Measurements from ENCODE around the gene COQ5. TPM values are rescaled to one million over a fixed set of nuclear protein-coding genes. Genes with fewer than 3 reads are reported as not detected.
"Not testable (repeated sequence)": the region's sequence is repeated elsewhere in the genome, so short reads cannot be mapped to it uniquely, and the experiment has no call there.

Gene COQ5
- polyA plus RNA-seq (ENCODE audit: insufficient read length in 4 of 4) = 10 to 100 TPM; 34.8 to 70.0 (median 64.7) TPM

- DNase-seq (ENCODE audit: low read depth in 4 of 4, low spot score in 3 of 4) = peak; percentile 84 to 91 (median 88)
Observed at GRCh38 chr12:120528861-120529525, at the start of gene COQ5. Gene COQ5 (minus strand): TSS chr12:120529158. CDS start chr12:120529141, 17 bp downstream.

GRCh38 chr12:120574106-120574505, 45.1 kb upstream of the COQ5 start:
- no peak for DNase-seq (ENCODE audit: low read depth in 4 of 4, low spot score in 3 of 4)

GRCh38 chr12:120573560-120573959, 44.6 kb upstream of the COQ5 start:
- no peak for DNase-seq (ENCODE audit: low read depth in 4 of 4, low spot score in 3 of 4)

- no peak for DNase-seq (ENCODE audit: low read depth in 4 of 4, low spot score in 3 of 4)
Observed at GRCh38 chr12:120571299-120571698, 42.3 kb upstream of the COQ5 start.

- DNase-seq (ENCODE audit: low read depth in 4 of 4, low spot score in 3 of 4) = no peak
Observed at GRCh38 chr12:120563495-120563894, 34.5 kb upstream of the COQ5 start.

- DNase-seq (ENCODE audit: low read depth in 4 of 4, low spot score in 3 of 4) = no peak
Observed at GRCh38 chr12:120562906-120563305, 33.9 kb upstream of the COQ5 start.

- DNase-seq (ENCODE audit: low read depth in 4 of 4, low spot score in 3 of 4) = no peak
Observed at GRCh38 chr12:120557589-120557988, 28.6 kb upstream of the COQ5 start.

- no peak for DNase-seq (ENCODE audit: low read depth in 4 of 4, low spot score in 3 of 4)
Observed at GRCh38 chr12:120554678-120555077, 25.7 kb upstream of the COQ5 start.

GRCh38 chr12:120546050-120546386, 17.1 kb upstream of the COQ5 start:
- no peak for DNase-seq (ENCODE audit: low read depth in 4 of 4, low spot score in 3 of 4)

- no peak for DNase-seq (ENCODE audit: low read depth in 4 of 4, low spot score in 3 of 4)
Observed at GRCh38 chr12:120544691-120545090, 15.7 kb upstream of the COQ5 start.

GRCh38 chr12:120542166-120542565, 13.2 kb upstream of the COQ5 start:
- no peak for DNase-seq (ENCODE audit: low read depth in 4 of 4, low spot score in 3 of 4)

- no peak for DNase-seq (ENCODE audit: low read depth in 4 of 4, low spot score in 3 of 4)
Observed at GRCh38 chr12:120540445-120540844, 11.5 kb upstream of the COQ5 start.

- DNase-seq (ENCODE audit: low read depth in 4 of 4, low spot score in 3 of 4) = no peak
Observed at GRCh38 chr12:120539303-120539702, 10.3 kb upstream of the COQ5 start.

- DNase-seq (ENCODE audit: low read depth in 4 of 4, low spot score in 3 of 4) = no peak
Observed at GRCh38 chr12:120538281-120539156, 9.6 kb upstream of the COQ5 start.

GRCh38 chr12:120537856-120538220, 8.9 kb upstream of the COQ5 start:
- no peak for DNase-seq (ENCODE audit: low read depth in 4 of 4, low spot score in 3 of 4)

- no peak for DNase-seq (ENCODE audit: low read depth in 4 of 4, low spot score in 3 of 4)
Observed at GRCh38 chr12:120536064-120536791, 7.3 kb upstream of the COQ5 start.

- DNase-seq (ENCODE audit: low read depth in 4 of 4, low spot score in 3 of 4) = peak in 1 of 4 donors; percentile 38
Observed at GRCh38 chr12:120534703-120535655, 6.0 kb upstream of the COQ5 start.

GRCh38 chr12:120534203-120534702, 5.3 kb upstream of the COQ5 start, which contains the start of gene RNF10:
Gene RNF10 (plus strand): TSS chr12:120534356. CDS start chr12:120534812, 456 bp downstream.
- peak; percentile 79 to 91 (median 86) for DNase-seq (ENCODE audit: low read depth in 4 of 4, low spot score in 3 of 4)

- no peak for DNase-seq (ENCODE audit: low read depth in 4 of 4, low spot score in 3 of 4)
Observed at GRCh38 chr12:120532701-120533238, 3.8 kb upstream of the COQ5 start.

- not testable (repeated sequence) for DNase-seq (ENCODE audit: low read depth in 4 of 4, low spot score in 3 of 4)
Observed at GRCh38 chr12:120530418-120530761, 1.4 kb upstream of the COQ5 start.
